ENCODE measurements around the gene DIAPH1. TPM values are rescaled to one million over a fixed set of nuclear protein-coding genes. Genes with fewer than 3 reads are reported as not detected.

Gene DIAPH1
- total and polyA plus RNA-seq, 4 donors = 51.5 to 74.7 (median 70.9) TPM

- TF ChIP-seq, protein P1, sequence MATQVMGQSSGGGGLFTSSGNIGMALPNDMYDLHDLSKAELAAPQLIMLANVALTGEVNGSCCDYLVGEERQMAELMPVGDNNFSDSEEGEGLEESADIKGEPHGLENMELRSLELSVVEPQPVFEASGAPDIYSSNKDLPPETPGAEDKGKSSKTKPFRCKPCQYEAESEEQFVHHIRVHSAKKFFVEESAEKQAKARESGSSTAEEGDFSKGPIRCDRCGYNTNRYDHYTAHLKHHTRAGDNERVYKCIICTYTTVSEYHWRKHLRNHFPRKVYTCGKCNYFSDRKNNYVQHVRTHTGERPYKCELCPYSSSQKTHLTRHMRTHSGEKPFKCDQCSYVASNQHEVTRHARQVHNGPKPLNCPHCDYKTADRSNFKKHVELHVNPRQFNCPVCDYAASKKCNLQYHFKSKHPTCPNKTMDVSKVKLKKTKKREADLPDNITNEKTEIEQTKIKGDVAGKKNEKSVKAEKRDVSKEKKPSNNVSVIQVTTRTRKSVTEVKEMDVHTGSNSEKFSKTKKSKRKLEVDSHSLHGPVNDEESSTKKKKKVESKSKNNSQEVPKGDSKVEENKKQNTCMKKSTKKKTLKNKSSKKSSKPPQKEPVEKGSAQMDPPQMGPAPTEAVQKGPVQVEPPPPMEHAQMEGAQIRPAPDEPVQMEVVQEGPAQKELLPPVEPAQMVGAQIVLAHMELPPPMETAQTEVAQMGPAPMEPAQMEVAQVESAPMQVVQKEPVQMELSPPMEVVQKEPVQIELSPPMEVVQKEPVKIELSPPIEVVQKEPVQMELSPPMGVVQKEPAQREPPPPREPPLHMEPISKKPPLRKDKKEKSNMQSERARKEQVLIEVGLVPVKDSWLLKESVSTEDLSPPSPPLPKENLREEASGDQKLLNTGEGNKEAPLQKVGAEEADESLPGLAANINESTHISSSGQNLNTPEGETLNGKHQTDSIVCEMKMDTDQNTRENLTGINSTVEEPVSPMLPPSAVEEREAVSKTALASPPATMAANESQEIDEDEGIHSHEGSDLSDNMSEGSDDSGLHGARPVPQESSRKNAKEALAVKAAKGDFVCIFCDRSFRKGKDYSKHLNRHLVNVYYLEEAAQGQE (IDR thresholded peaks at IDR 0.05) = no peak
- no peak for TF ChIP-seq FOXA1 (IDR thresholded peaks at IDR 0.05)
- TF ChIP-seq, protein P2, sequence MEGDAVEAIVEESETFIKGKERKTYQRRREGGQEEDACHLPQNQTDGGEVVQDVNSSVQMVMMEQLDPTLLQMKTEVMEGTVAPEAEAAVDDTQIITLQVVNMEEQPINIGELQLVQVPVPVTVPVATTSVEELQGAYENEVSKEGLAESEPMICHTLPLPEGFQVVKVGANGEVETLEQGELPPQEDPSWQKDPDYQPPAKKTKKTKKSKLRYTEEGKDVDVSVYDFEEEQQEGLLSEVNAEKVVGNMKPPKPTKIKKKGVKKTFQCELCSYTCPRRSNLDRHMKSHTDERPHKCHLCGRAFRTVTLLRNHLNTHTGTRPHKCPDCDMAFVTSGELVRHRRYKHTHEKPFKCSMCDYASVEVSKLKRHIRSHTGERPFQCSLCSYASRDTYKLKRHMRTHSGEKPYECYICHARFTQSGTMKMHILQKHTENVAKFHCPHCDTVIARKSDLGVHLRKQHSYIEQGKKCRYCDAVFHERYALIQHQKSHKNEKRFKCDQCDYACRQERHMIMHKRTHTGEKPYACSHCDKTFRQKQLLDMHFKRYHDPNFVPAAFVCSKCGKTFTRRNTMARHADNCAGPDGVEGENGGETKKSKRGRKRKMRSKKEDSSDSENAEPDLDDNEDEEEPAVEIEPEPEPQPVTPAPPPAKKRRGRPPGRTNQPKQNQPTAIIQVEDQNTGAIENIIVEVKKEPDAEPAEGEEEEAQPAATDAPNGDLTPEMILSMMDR (IDR thresholded peaks at IDR 0.05; ENCODE audit: low read depth, low read length, missing input control) = no peak
Observed at GRCh38 chr5:141573489-141574121, 45.2 kb downstream of the DIAPH1 start (continued).

- Histone ChIP-seq H3K36me3 (ENCODE audit: control insufficient read depth in 4 of 4, insufficient read depth in 3 of 4, low read depth in 1 of 4, low read length in 3 of 4) (peaks cover 12 to 59% (median 53%) of the 10 kb centered on the region in 4 donors), H3K9ac (ENCODE audit: low read depth in 1 of 2, low read length in 2 of 2) (no peak overlapping the region), H3K9me3 (ENCODE audit: control insufficient read depth in 4 of 4, low read length in 3 of 4) (no peaks in the 10 kb centered on the region), H3K27ac (ENCODE audit: low read depth in 1 of 2, low read length in 2 of 2) (no peak overlapping the region), H3K4me3 (ENCODE audit: low read depth in 1 of 3, low read length in 3 of 3) (no peak overlapping the region), H3K4me1 (ENCODE audit: control insufficient read depth in 4 of 4, insufficient read depth in 4 of 4, low read length in 3 of 4) (peaks cover 0 to 8% (median 4%) of the 10 kb centered on the region in 4 donors), H3K27me3 (ENCODE audit: control insufficient read depth in 4 of 4, insufficient read depth in 4 of 4, low read length in 3 of 4) (no peaks in the 10 kb centered on the region)
- no peak for DNase-seq (ENCODE audit: low spot score)
- TF ChIP-seq MAX (IDR thresholded peaks at IDR 0.05) = no peak
- TF ChIP-seq, protein P3, sequence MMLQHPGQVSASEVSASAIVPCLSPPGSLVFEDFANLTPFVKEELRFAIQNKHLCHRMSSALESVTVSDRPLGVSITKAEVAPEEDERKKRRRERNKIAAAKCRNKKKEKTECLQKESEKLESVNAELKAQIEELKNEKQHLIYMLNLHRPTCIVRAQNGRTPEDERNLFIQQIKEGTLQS (IDR thresholded peaks at IDR 0.05) = no peak
Observed at GRCh38 chr5:141570655-141571054, 48.1 kb downstream of the DIAPH1 start.

- H3K27me3 ChIP-seq (ENCODE audit: control insufficient read depth in 4 of 4, insufficient read depth in 4 of 4, low read length in 3 of 4) = no peaks in the 10 kb centered on the region
- H3K4me1 ChIP-seq (ENCODE audit: control insufficient read depth in 4 of 4, insufficient read depth in 4 of 4, low read length in 3 of 4) = peaks cover 0 to 27% (median 15%) of the 10 kb centered on the region in 4 donors
- H3K4me3 ChIP-seq (ENCODE audit: low read depth in 1 of 3, low read length in 3 of 3) = no peak overlapping the region
- DNase-seq (ENCODE audit: low spot score) = no peak
- no peak overlapping the region for H3K9ac ChIP-seq (ENCODE audit: low read depth in 1 of 2, low read length in 2 of 2)
- H3K27ac ChIP-seq (ENCODE audit: low read depth in 1 of 2, low read length in 2 of 2) = no peak overlapping the region
- WGBS = 46% methylated on average over 2 of the region's 2 CpGs
- no peaks in the 10 kb centered on the region for H3K9me3 ChIP-seq (ENCODE audit: control insufficient read depth in 4 of 4, low read length in 3 of 4)
- H3K36me3 ChIP-seq (ENCODE audit: control insufficient read depth in 4 of 4, insufficient read depth in 3 of 4, low read depth in 1 of 4, low read length in 3 of 4) = peaks cover 4 to 49% (median 32%) of the 10 kb centered on the region in 4 donors
- TF ChIP-seq, protein P3 (IDR thresholded peaks at IDR 0.05) = no peak
- TF ChIP-seq MAX (IDR thresholded peaks at IDR 0.05) (no peak), NR2F2 (IDR thresholded peaks at IDR 0.05) (no peak), EGR1 (IDR thresholded peaks at IDR 0.05; ENCODE audit: low read depth in 2 of 2) (no peak), ZBTB33 (IDR thresholded peaks at IDR 0.05) (no peak), JUND (IDR thresholded peaks at IDR 0.05) (no peak), SP1 (IDR thresholded peaks at IDR 0.05) (no peak), RAD21 (IDR thresholded peaks at IDR 0.05) (peak; percentile 41 to 65), HNF4A (conservative IDR thresholded peaks at IDR 0.05) (no peak)
- TF ChIP-seq, protein P1 (IDR thresholded peaks at IDR 0.05) = no peak
- TF ChIP-seq, protein P2 (IDR thresholded peaks at IDR 0.05; ENCODE audit: low read depth, low read length, missing input control) = peak; percentile 64
Observed at GRCh38 chr5:141567513-141568117, 51.2 kb downstream of the DIAPH1 start.

All from liver (tissue), 9 donors.